ENCODE measurements around the gene ST7. TPM values are rescaled to one million over a fixed set of nuclear protein-coding genes. Genes with fewer than 3 reads are reported as not detected.

ST7 gene
- total and polyA plus RNA-seq, 2 donors (not counting 3 experiments of a cell fraction or from before 2014, with no cell fraction given): 18.6 to 24.9 TPM

- no peak for DNase-seq (ENCODE audit: low read depth, low spot score)
- H3K27ac ChIP-seq (ENCODE audit: insufficient read depth, low read depth, low read length): no peak overlapping the region
- dilution Hi-C loops (cut with MboI; ENCODE audit: extremely low pct_ligation_motif_present, low sequenced_read_pairs): no loop called here
- H3K9me1 ChIP-seq (replicated peaks; ENCODE audit: control insufficient read depth, extremely low read depth, insufficient read depth, low read length): no peaks in the 10 kb centered on the region
- ChIA-PET CTCF (interaction anchor here (1.1 to 2.4 kb wide), 2 partner anchors 9 to 148 kb away, joined by 6 to 9 read pairs; no protein-coding TSS in a partner anchor), POLR2A (no interaction called here)
- H3K4me1 ChIP-seq (ENCODE audit: control insufficient read depth, extremely low read depth, insufficient read depth, low read length): peaks cover 6% of the 10 kb centered on the region
- BruUV-seq (replicated peaks): no TSS peak
- no peak for TF ChIP-seq EZH2 (IDR thresholded peaks at IDR 0.05; ENCODE audit: borderline replicate concordance, low read depth, low read length, severe bottlenecking)
- TF ChIP-seq FOS (IDR thresholded peaks at IDR 0.05; ENCODE audit: borderline replicate concordance, insufficient read depth, low read length): no peak
- no peak for TF ChIP-seq POLR2A (IDR thresholded peaks at IDR 0.05; ENCODE audit: low read depth, low read length)
- no peak for TF ChIP-seq MYC (IDR thresholded peaks at IDR 0.05; ENCODE audit: low read depth, low read length)
- TF ChIP-seq CTCF (IDR thresholded peaks at IDR 0.05; ENCODE audit: extremely low read depth in 1 of 2, insufficient read depth in 1 of 2, low read depth in 1 of 2, low read length in 2 of 2): no peak
- TF ChIP-seq POLR2AphosphoS5 (IDR thresholded peaks at IDR 0.05; ENCODE audit: insufficient read depth, low read depth, low read length): no peak
- TF ChIP-seq MAX (IDR thresholded peaks at IDR 0.05; ENCODE audit: insufficient read depth, insufficient read length): no peak
- TF ChIP-seq GATA2 (IDR thresholded peaks at IDR 0.05; ENCODE audit: insufficient read depth, insufficient read length, low read depth, low read length): no peak
- TF ChIP-seq JUN (IDR thresholded peaks at IDR 0.05; ENCODE audit: borderline replicate concordance, insufficient read depth, insufficient read length, low read depth): no peak
- peaks cover 7% of the 10 kb centered on the region for H3K79me2 ChIP-seq (ENCODE audit: control insufficient read depth, insufficient read depth, low read length)
- intact Hi-C loops (cut with micrococcal nuclease): no loop called here
- no peaks in the 10 kb centered on the region for H3K36me3 ChIP-seq (ENCODE audit: control insufficient read depth in 2 of 2, extremely low read depth in 1 of 2, insufficient read depth in 2 of 2, low read length in 2 of 2)
- H2AFZ ChIP-seq (ENCODE audit: low read depth, low read length): no peak overlapping the region
- no peaks in the 10 kb centered on the region for H3K27me3 ChIP-seq (ENCODE audit: control insufficient read depth in 2 of 2, insufficient read depth in 2 of 2, low read length in 2 of 2)
- FAIRE-seq: no peak
- H3K9me3 ChIP-seq (replicated peaks; ENCODE audit: control insufficient read depth, insufficient read depth, low read length): no peaks in the 10 kb centered on the region
- no peak overlapping the region for H3K9ac ChIP-seq (replicated peaks; ENCODE audit: extremely low read depth, insufficient read depth, low read length)
- no peak overlapping the region for H3K4me2 ChIP-seq (ENCODE audit: insufficient read depth, low read length)
- no peak overlapping the region for H3K4me3 ChIP-seq (replicated peaks in 1 of 3; ENCODE audit: insufficient read depth in 1 of 3, low read depth in 1 of 3, low read length in 3 of 3)
- no peaks in the 10 kb centered on the region for H4K20me1 ChIP-seq (replicated peaks; ENCODE audit: control insufficient read depth, extremely low read depth, insufficient read depth, low read length)
Measured at GRCh38 chr7:116979430-116979829, 26.1 kb downstream of the ST7 start.

Data from endothelial cell of umbilical vein (primary cell).